ENCODE measurements around the gene SLC2A13. TPM values are rescaled to one million over a fixed set of nuclear protein-coding genes. Genes with fewer than 3 reads are reported as not detected.
"Not testable (repeated sequence)": the region's sequence is repeated elsewhere in the genome, so short reads cannot be mapped to it uniquely, and the experiment has no call there.

The SLC2A13 gene
- total RNA-seq, 1 donor from 2014 or later, result 11.1 TPM

GRCh38 chr12:40038619-40039018 lies 67.3 kb downstream of the SLC2A13 start:
- DNase-seq (ENCODE audit: low spot score), result no peak

DNA sequence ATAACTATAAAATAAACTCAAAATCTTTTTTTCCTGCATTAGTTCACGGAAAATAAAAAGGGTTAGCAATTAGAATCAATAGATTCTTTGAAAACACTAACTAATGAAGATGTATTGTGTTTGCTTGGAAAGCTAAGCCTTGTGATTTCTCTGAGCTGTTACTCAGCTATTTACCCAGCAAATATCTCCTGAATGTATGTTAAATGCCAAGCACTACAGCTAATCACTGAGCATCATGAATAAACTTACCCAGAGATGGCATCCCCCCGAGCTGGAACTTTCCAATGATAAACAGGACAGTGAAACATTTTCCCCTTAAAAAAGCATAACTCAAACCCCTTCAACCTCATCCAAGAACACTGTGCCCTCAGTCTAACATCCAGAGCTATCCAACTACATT lies 71.2 kb downstream of the SLC2A13 start:
- DNase-seq (ENCODE audit: low spot score), result no peak

- no peak for DNase-seq (ENCODE audit: low spot score)
Measured at GRCh38 chr12:40034156-40034555, 71.7 kb downstream of the SLC2A13 start.

- DNase-seq (ENCODE audit: low spot score), result no peak
Measured at GRCh38 chr12:40033242-40033630, 72.6 kb downstream of the SLC2A13 start.

DNA sequence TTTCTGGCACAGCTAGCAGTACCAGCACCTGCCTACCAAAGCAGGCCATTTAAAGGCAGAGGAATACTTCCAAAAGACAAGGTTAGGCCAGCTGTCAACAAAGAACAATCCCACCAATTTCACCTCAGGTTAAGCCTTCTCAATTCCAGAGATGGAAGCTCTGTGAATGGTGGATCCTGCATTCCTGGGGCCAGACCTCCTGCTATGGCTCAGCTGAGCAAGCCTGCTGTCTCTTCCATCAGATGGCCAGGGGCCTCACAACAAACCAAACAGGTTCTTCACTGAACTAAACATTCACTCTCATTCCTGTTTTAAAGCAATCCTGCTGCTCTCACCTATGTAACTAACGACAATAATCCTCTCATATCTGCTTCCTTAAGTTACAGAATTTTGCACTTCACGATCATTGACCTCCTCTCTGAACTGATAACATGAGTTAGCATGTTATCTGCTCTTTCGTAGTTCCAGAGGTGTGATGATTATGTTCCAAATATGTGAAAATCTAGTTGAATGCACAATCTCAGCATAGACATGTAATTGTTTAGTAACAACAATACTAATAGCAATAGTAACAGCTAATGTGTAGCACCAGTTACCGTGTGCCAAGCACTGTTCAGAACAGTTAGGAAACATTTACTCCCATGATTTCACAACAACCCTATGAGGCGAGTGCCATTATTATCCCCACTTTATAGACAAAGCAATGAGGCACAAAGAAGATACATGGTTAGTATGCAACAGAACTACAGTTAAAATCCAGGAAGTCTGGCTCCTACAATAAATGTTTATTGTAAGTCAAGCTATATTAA lies 73.2 kb downstream of the SLC2A13 start:
- no peak for DNase-seq (ENCODE audit: low spot score)

GRCh38 chr12:40031965-40032364 lies 73.9 kb downstream of the SLC2A13 start:
- no peak for DNase-seq (ENCODE audit: low spot score)

GRCh38 chr12:40030970-40031369 lies 74.9 kb downstream of the SLC2A13 start:
- DNase-seq (ENCODE audit: low spot score), result not testable (repeated sequence)

GRCh38 chr12:40028296-40028695 lies 77.6 kb downstream of the SLC2A13 start:
- DNase-seq (ENCODE audit: low spot score), result no peak

- DNase-seq (ENCODE audit: low spot score), result no peak
Measured at GRCh38 chr12:40022850-40023249, 83.0 kb downstream of the SLC2A13 start.

DNA sequence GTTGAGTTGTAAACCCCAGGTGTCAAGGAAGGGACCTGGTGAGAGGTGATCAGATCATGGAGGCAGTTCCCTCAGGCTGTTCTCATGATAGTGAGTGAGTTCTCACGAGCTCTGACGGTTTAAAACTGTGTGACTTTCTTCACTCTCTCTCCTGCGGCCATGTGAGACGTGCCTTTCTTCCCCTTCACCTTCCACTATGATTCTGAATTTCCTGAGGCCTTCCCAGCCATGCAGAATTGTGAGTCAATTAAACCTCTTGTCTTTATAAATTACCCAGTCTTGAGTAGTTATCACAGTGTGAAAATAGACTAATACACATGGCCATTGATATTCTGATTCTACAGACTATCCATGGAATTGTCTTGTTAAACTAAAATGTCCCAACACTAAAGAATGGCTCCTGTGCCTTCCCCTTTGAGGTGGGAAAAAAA lies 85.6 kb downstream of the SLC2A13 start:
- no peak for DNase-seq (ENCODE audit: low spot score)

GRCh38 chr12:40017488-40017887 lies 88.4 kb downstream of the SLC2A13 start:
- DNase-seq (ENCODE audit: low spot score), result no peak

- no peak for DNase-seq (ENCODE audit: low spot score)
Measured at GRCh38 chr12:40016980-40017379, 88.9 kb downstream of the SLC2A13 start.

GRCh38 chr12:40015881-40016280 lies 90.0 kb downstream of the SLC2A13 start:
- DNase-seq (ENCODE audit: low spot score), result no peak

DNA sequence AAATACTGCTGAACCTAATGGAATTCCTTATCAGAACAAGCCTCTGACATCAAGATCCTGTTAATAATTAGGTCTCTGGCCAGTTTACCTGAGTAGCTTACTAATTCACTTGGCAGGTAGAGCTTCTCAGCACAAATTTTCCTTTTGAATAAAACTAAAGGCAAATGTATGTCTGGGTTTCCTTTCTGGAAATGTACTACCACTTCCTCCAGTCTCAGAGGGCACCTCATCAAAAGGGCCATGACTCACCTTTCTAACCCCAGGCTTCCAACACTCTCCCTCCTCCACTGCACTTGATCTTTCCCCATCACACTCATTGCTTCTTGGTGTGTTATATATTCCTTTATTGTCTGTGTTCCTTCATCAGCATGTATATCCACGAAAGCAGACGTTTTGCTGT lies 90.5 kb downstream of the SLC2A13 start:
- no peak for DNase-seq (ENCODE audit: low spot score)

DNA sequence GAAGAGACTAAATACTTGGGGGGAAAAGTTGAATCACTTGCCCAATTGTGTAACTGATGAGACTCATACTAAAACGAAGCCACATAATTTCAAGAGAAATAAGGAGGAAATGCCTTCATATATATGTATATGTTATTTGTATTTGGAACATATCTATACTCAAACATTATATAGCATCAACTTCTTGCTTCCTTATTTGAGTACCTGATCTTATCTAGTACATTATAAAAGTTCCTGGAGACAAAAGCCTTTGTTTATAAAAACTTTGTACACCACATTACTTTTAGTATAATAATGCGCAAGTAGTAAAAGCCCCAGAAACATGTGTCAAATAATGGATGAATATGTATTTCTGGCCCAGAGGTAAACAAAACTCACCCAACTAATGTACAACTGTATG lies 92.0 kb downstream of the SLC2A13 start:
- no peak for DNase-seq (ENCODE audit: low spot score)

DNA sequence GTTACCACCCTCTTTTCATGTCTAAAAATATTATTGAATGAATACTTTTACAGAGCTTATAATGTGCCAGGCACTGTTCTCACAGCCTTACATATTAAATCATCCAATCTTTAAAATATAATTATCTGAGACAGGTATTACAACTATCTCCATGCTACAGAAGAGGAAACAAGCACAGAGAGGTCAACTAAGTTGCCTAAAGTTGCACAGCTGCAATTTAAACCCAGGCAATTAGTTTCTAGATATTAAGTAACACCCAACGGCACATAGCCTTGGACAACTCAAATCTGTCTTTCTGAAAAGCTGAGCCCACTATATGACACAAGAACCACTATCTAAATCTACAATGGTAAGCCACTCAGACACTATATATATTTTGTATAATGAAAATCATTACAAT lies 92.6 kb downstream of the SLC2A13 start:
- no peak for DNase-seq (ENCODE audit: low spot score)

DNA sequence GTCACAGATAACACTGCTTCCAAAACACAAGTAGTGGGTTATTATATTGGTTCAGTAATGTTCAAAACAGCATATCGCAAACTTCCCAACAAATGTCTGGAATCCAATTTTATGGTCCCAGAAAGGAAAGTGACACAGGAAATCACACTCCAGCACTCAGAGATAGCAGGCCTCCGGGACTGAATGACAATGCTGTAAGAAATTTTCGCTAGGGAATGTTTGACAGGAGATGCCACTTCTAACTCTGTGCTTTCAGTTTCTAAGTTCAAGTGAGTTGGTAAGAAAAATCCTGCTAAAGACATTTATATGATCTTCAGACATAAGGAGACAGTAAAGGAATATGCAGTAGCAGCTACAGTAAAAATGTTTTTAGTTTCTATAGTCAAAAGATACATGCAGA lies 93.2 kb downstream of the SLC2A13 start:
- no peak for DNase-seq (ENCODE audit: low spot score)

- DNase-seq (ENCODE audit: low spot score), result no peak
Measured at GRCh38 chr12:40011775-40012129, 94.1 kb downstream of the SLC2A13 start.

DNA sequence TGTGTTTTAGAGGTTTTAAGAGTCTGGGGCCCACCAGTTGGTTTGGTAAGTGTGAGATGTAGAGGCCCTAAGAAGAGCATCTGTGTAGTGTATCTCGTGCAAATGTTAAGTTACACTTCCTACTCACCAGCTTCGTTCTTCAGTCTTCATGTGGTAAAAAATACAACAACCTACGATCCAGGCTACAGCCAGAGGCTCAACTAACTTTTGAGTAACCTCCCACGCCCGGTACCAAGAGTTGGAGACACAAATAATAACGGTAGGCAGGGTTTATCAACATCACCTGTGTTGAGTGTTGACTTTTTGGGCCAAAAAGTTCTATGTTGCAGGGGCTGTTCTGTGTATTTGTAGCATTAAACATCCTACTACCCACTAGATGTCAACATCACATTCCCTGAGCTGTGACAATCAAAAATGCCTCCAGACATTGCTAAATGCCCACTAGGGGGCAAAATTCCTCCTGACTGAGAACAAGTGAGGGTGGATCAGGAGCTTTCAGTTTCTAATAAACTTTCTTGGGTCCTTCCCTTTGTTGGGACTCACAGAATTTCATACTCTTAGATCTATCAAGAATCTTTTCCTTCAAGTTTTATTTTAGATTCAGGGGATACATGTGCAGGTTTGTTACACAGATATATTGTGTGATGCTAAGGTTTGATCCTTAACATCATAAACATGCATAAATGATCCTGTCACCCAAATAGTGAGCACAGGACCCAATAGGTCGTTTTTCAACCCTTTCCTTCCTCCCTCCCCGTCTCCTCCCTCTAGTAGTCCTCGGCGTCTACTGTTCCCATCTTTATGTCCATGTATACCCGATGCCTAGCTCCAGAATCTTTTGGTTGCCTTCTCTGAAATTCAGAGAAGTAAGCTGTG lies 94.7 kb downstream of the SLC2A13 start:
- peak; percentile 64 for DNase-seq (ENCODE audit: low spot score)

DNA sequence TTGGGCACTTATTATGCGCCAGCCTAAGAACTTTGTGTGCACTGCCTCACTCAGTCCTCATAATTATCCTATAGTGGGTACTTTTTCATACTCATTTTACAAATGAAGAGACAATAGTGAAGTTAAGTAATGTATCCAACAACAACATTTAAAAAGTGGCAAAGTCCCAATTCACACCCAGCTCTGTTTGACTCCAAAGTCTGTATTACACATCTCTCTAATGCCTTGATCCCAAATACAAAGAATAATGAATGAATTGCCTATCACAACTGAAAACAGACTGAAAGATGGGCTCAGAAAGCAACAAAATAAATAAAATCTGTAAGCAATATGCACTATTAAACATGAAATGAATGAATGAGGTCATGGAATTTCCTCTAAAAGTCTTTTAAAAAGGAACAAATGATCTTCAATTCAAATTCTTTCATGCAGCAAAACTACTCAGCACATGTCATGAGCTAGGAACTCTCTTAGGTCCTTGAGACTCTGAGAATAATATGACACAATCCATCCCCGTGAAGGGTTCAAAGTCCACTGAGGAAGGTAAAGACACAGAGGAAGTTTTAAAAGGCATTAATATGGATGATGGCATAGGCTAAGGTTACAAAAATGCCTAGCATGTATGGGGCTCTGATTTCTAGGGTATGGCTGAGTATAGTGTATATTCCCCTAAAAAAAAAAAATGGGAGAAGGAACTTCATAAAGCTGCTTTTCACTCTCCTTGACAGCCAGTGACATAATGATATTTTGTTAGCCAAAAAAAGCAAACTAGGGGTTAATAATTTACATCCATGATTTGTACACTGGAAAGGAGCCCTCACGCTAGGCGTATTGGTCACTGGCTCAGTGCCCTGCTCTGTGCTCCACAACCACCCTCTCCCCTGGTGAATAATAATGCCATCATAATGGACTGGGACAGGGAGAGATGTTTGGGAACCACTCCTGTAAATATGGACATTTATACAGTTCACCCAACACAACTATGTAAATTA lies 103.4 kb downstream of the SLC2A13 start:
- peak; percentile 60 for DNase-seq (ENCODE audit: low spot score)

GRCh38 chr12:40001406-40001805 lies 104.5 kb downstream of the SLC2A13 start:
- no peak for DNase-seq (ENCODE audit: low spot score)

DNA sequence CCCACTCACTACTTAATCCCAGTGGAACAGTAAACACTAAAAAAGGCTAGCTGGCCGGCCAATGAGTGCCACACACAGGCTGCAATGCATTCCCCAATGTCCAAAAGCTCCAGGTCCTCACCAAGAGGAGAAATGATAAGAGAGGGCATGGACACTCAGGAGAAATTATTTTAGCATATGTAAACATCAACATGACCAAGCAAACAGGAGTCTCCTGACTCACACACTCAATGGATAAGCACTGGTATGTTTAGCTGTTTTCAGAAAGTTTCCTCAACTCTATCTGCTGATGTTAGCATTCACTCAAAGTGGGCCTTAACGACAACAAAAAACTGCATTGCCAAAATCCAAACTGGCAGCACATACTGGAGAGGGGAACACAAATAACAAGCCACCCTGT lies 105.0 kb downstream of the SLC2A13 start:
- no peak for DNase-seq (ENCODE audit: low spot score)

Data from mucosa of gallbladder (tissue), 1 donor.